ENCODE results near the gene PLB1.

Gene PLB1

GRCh38 chr2:28477645-28478044 lies 18.2 kb upstream of the PLB1 start:
- Mint-ChIP-seq H3K9me3 (peaks cover 9% of the 10 kb centered on the region), H3K4me3 (no peak overlapping the region), H3K27ac (no peak overlapping the region), H3K4me1 (ENCODE audit: low read depth) (peaks cover 3% of the 10 kb centered on the region), H3K27me3 (ENCODE audit: low read depth) (no peaks in the 10 kb centered on the region), H3K36me3 (ENCODE audit: low read depth) (no peaks in the 10 kb centered on the region)
- no peak for DNase-seq (ENCODE audit: low spot score)

- H3K4me3 Mint-ChIP-seq, result no peak overlapping the region
- DNase-seq (ENCODE audit: low spot score), result no peak
- peaks cover 3% of the 10 kb centered on the region for H3K4me1 Mint-ChIP-seq (ENCODE audit: low read depth)
- H3K27ac Mint-ChIP-seq, result no peak overlapping the region
- no peaks in the 10 kb centered on the region for H3K27me3 Mint-ChIP-seq (ENCODE audit: low read depth)
- no peaks in the 10 kb centered on the region for H3K36me3 Mint-ChIP-seq (ENCODE audit: low read depth)
- H3K9me3 Mint-ChIP-seq, result peaks cover 10% of the 10 kb centered on the region
Measured at GRCh38 chr2:28480403-28481049, 15.3 kb upstream of the PLB1 start.

GRCh38 chr2:28481905-28482304 lies 14.0 kb upstream of the PLB1 start:
- Mint-ChIP-seq H3K36me3 (ENCODE audit: low read depth) (no peaks in the 10 kb centered on the region), H3K4me3 (no peak overlapping the region), H3K4me1 (ENCODE audit: low read depth) (peaks cover 3% of the 10 kb centered on the region), H3K27ac (no peak overlapping the region), H3K27me3 (ENCODE audit: low read depth) (no peaks in the 10 kb centered on the region), H3K9me3 (peaks cover 10% of the 10 kb centered on the region)
- DNase-seq (ENCODE audit: low spot score), result no peak

GRCh38 chr2:28484835-28485234 lies 11.0 kb upstream of the PLB1 start:
- Mint-ChIP-seq H3K27ac (no peak overlapping the region), H3K9me3 (peaks cover 10% of the 10 kb centered on the region), H3K4me1 (ENCODE audit: low read depth) (no peaks in the 10 kb centered on the region), H3K27me3 (ENCODE audit: low read depth) (no peaks in the 10 kb centered on the region), H3K4me3 (no peak overlapping the region), H3K36me3 (ENCODE audit: low read depth) (no peaks in the 10 kb centered on the region)
- no peak for DNase-seq (ENCODE audit: low spot score)

- no peak overlapping the region for H3K27ac Mint-ChIP-seq
- H3K4me1 Mint-ChIP-seq (ENCODE audit: low read depth), result no peaks in the 10 kb centered on the region
- H3K36me3 Mint-ChIP-seq (ENCODE audit: low read depth), result no peaks in the 10 kb centered on the region
- no peak for DNase-seq (ENCODE audit: low spot score)
- no peak overlapping the region for H3K4me3 Mint-ChIP-seq
- H3K9me3 Mint-ChIP-seq, result peaks cover 4% of the 10 kb centered on the region
- H3K27me3 Mint-ChIP-seq (ENCODE audit: low read depth), result no peaks in the 10 kb centered on the region
Measured at GRCh38 chr2:28486526-28486925, 9.3 kb upstream of the PLB1 start.

GRCh38 chr2:28487258-28487657 lies 8.6 kb upstream of the PLB1 start:
- peaks cover 4% of the 10 kb centered on the region for H3K9me3 Mint-ChIP-seq
- no peaks in the 10 kb centered on the region for H3K27me3 Mint-ChIP-seq (ENCODE audit: low read depth)
- H3K36me3 Mint-ChIP-seq (ENCODE audit: low read depth), result no peaks in the 10 kb centered on the region
- no peak for DNase-seq (ENCODE audit: low spot score)
- H3K4me3 Mint-ChIP-seq, result no peak overlapping the region
- no peak overlapping the region for H3K27ac Mint-ChIP-seq
- no peaks in the 10 kb centered on the region for H3K4me1 Mint-ChIP-seq (ENCODE audit: low read depth)

- DNase-seq (ENCODE audit: low spot score), result no peak
- Mint-ChIP-seq H3K4me3 (no peak overlapping the region), H3K36me3 (ENCODE audit: low read depth) (no peaks in the 10 kb centered on the region), H3K27me3 (ENCODE audit: low read depth) (no peaks in the 10 kb centered on the region), H3K9me3 (no peaks in the 10 kb centered on the region), H3K27ac (no peak overlapping the region), H3K4me1 (ENCODE audit: low read depth) (no peaks in the 10 kb centered on the region)
Measured at GRCh38 chr2:28488083-28488830, 7.6 kb upstream of the PLB1 start.

GRCh38 chr2:28488858-28489575 lies 6.8 kb upstream of the PLB1 start:
- no peaks in the 10 kb centered on the region for H3K36me3 Mint-ChIP-seq (ENCODE audit: low read depth)
- no peak overlapping the region for H3K4me3 Mint-ChIP-seq
- no peaks in the 10 kb centered on the region for H3K9me3 Mint-ChIP-seq
- no peak overlapping the region for H3K27ac Mint-ChIP-seq
- no peak for DNase-seq (ENCODE audit: low spot score)
- no peaks in the 10 kb centered on the region for H3K27me3 Mint-ChIP-seq (ENCODE audit: low read depth)
- H3K4me1 Mint-ChIP-seq (ENCODE audit: low read depth), result no peaks in the 10 kb centered on the region

GRCh38 chr2:28490558-28490957 lies 5.3 kb upstream of the PLB1 start:
- Mint-ChIP-seq H3K27ac (no peak overlapping the region), H3K4me3 (no peak overlapping the region), H3K4me1 (ENCODE audit: low read depth) (no peaks in the 10 kb centered on the region), H3K9me3 (no peaks in the 10 kb centered on the region), H3K27me3 (ENCODE audit: low read depth) (no peaks in the 10 kb centered on the region), H3K36me3 (ENCODE audit: low read depth) (no peaks in the 10 kb centered on the region)
- no peak for DNase-seq (ENCODE audit: low spot score)

GRCh38 chr2:28492282-28492681 lies 3.6 kb upstream of the PLB1 start:
- no peak overlapping the region for H3K27ac Mint-ChIP-seq
- no peaks in the 10 kb centered on the region for H3K9me3 Mint-ChIP-seq
- no peak overlapping the region for H3K4me3 Mint-ChIP-seq

GRCh38 chr2:28493636-28494035 lies 2.2 kb upstream of the PLB1 start:
- Mint-ChIP-seq H3K4me3 (no peak overlapping the region), H3K27me3 (ENCODE audit: low read depth) (peaks cover 6% of the 10 kb centered on the region), H3K4me1 (ENCODE audit: low read depth) (no peaks in the 10 kb centered on the region), H3K36me3 (ENCODE audit: low read depth) (no peaks in the 10 kb centered on the region), H3K27ac (no peak overlapping the region), H3K9me3 (no peaks in the 10 kb centered on the region)
- DNase-seq (ENCODE audit: low spot score), result no peak

More at GRCh38 chr2:28492282-28492681, 3.6 kb upstream of the PLB1 start:
- H3K36me3 Mint-ChIP-seq (ENCODE audit: low read depth), result no peaks in the 10 kb centered on the region
- no peak for DNase-seq (ENCODE audit: low spot score)
- H3K4me1 Mint-ChIP-seq (ENCODE audit: low read depth), result no peaks in the 10 kb centered on the region
- H3K27me3 Mint-ChIP-seq (ENCODE audit: low read depth), result peaks cover 4% of the 10 kb centered on the region

- no peak overlapping the region for H3K27ac Mint-ChIP-seq
- no peak overlapping the region for H3K4me3 Mint-ChIP-seq
- H3K4me1 Mint-ChIP-seq (ENCODE audit: low read depth), result no peaks in the 10 kb centered on the region
- H3K9me3 Mint-ChIP-seq, result no peaks in the 10 kb centered on the region
- H3K36me3 Mint-ChIP-seq (ENCODE audit: low read depth), result no peaks in the 10 kb centered on the region
- peaks cover 10% of the 10 kb centered on the region for H3K27me3 Mint-ChIP-seq (ENCODE audit: low read depth)
- no peak for DNase-seq (ENCODE audit: low spot score)
Measured at GRCh38 chr2:28496781-28497180, 921 bp downstream of the PLB1 start.

- no peak overlapping the region for H3K4me3 Mint-ChIP-seq
- no peaks in the 10 kb centered on the region for H3K9me3 Mint-ChIP-seq
- DNase-seq (ENCODE audit: low spot score), result no peak
- H3K27me3 Mint-ChIP-seq (ENCODE audit: low read depth), result peaks cover 10% of the 10 kb centered on the region
- no peaks in the 10 kb centered on the region for H3K36me3 Mint-ChIP-seq (ENCODE audit: low read depth)
- H3K4me1 Mint-ChIP-seq (ENCODE audit: low read depth), result no peaks in the 10 kb centered on the region
- no peak overlapping the region for H3K27ac Mint-ChIP-seq
Measured at GRCh38 chr2:28497206-28497605, 1.3 kb downstream of the PLB1 start.

GRCh38 chr2:28499282-28499681 lies 3.4 kb downstream of the PLB1 start:
- no peak for DNase-seq (ENCODE audit: low spot score)
- Mint-ChIP-seq H3K27me3 (ENCODE audit: low read depth) (peaks cover 10% of the 10 kb centered on the region), H3K4me1 (ENCODE audit: low read depth) (no peaks in the 10 kb centered on the region), H3K27ac (no peak overlapping the region), H3K9me3 (no peaks in the 10 kb centered on the region), H3K36me3 (ENCODE audit: low read depth) (no peaks in the 10 kb centered on the region), H3K4me3 (no peak overlapping the region)

Measured in T-helper 2 cell treated with Interferon-gamma antibody and Interleukin-4, amounts not matched to agents 5 μg/mL and 100 μg/mL, for 36 hours (primary cell).